IMR-90 (cell line): ENCODE data around the gene RASA1. TPM values are rescaled to one million over a fixed set of nuclear protein-coding genes. Genes with fewer than 3 reads are reported as not detected.

ENCODE experiments used
- ATAC-seq: fragments of 200-7000 bp; cut with Tn5 transposase; 2 replicates; pipeline ENCODE4 v1.9.1; 2020; ENCODE audit warnings: low read depth, mild to moderate bottlenecking, moderate library complexity
- Bru-seq: library from RNA; stranded (reverse); fragments of 400-500 nt; gene quantifications from one replicate; lab custom pipeline; 2021; lab: Mats Ljungman, UMichigan
- BruChase-seq, 2 experiments: library from RNA; stranded (reverse); fragments of 400-500 nt; gene quantifications; one replicate each; lab custom pipeline; 2021; lab: Mats Ljungman, UMichigan
- BruUV-seq: library from RNA; stranded (reverse); fragments of 400-500 nt; replicated peaks from 2 replicates; lab custom pipeline; 2021; lab: Mats Ljungman, UMichigan
- CTCF ChIA-PET: fragments of 300-600 bp; formaldehyde crosslinking; extraction: SDS; loops from one replicate; lab custom pipeline; 2021; ENCODE audit warnings: antibody characterized with exemption; lab: Yijun Ruan, JAX
- POLR2A ChIA-PET: fragments of 300-600 bp; sonication (Branson Sonifier 250); formaldehyde crosslinking; loops from one replicate; lab custom pipeline; 2022; ENCODE audit warnings: antibody characterized with exemption; ENCODE audit not compliant: unreplicated experiment; lab: Charles Lee
- DNase-seq: peaks from one replicate; pipeline ENCODE4 v3.0.0; 2013
- H2AFZ ChIP-seq: replicated peaks from 2 replicates; pipeline ENCODE3; 2013; ENCODE audit warnings: low read length, mild to moderate bottlenecking; ENCODE audit not compliant: poor library complexity
- H2AK5ac ChIP-seq: 2 replicates; pipeline ENCODE4 v1.6.1; 2013; ENCODE audit warnings: low read depth, low read length, inconsistent platforms
- H2AK9ac ChIP-seq: replicated peaks from 2 replicates; pipeline ENCODE3; 2013; ENCODE audit warnings: mild to moderate bottlenecking, low read depth, low read length, moderate library complexity; ENCODE audit not compliant: poor library complexity
- H2BK120ac ChIP-seq: 2 replicates; pipeline ENCODE4 v1.6.1; 2013; ENCODE audit warnings: low read depth, low read length, inconsistent platforms
- H2BK15ac ChIP-seq: 3 replicates; pipeline ENCODE4 v1.6.1; 2013; ENCODE audit warnings: low read depth, low read length, inconsistent platforms
- H2BK20ac ChIP-seq: 2 replicates; pipeline ENCODE4 v1.6.1; 2013; ENCODE audit warnings: low read depth, mild to moderate bottlenecking, inconsistent platforms, low read length, moderate library complexity
- H2BK5ac ChIP-seq: 2 replicates; pipeline ENCODE4 v1.6.1; 2013; ENCODE audit warnings: mild to moderate bottlenecking, low read depth, low read length, inconsistent platforms; ENCODE audit not compliant: poor library complexity, severe bottlenecking
- H3K14ac ChIP-seq: replicated peaks from 2 replicates; pipeline ENCODE4 v1.6.1; 2013; ENCODE audit warnings: low read depth, low read length, inconsistent platforms
- H3K18ac ChIP-seq: 2 replicates; pipeline ENCODE4 v1.6.1; 2013; ENCODE audit warnings: low read depth, low read length, control low read depth
- H3K23ac ChIP-seq: 2 replicates; pipeline ENCODE4 v1.6.1; 2013; ENCODE audit warnings: low read depth, low read length, inconsistent platforms
- H3K27ac ChIP-seq: 2 replicates; pipeline ENCODE4 v1.5.1; 2013; ENCODE audit warnings: mild to moderate bottlenecking, control low read depth, low read length; ENCODE audit not compliant: insufficient read depth
- H3K27me3 ChIP-seq: 2 replicates; pipeline ENCODE4 v1.6.1; 2013; ENCODE audit warnings: low read length; ENCODE audit not compliant: control insufficient read depth, insufficient read depth
- H3K36me3 ChIP-seq: 2 replicates; pipeline ENCODE4 v1.6.1; 2013; ENCODE audit warnings: low read length, mixed read lengths; ENCODE audit not compliant: control insufficient read depth, insufficient read depth
- H3K4ac ChIP-seq: 2 replicates; pipeline ENCODE4 v1.6.1; 2013; ENCODE audit warnings: low read depth, low read length, inconsistent platforms
- H3K4me1 ChIP-seq: 2 replicates; pipeline ENCODE4 v1.6.1; 2013; ENCODE audit warnings: low read length, mixed read lengths; ENCODE audit not compliant: control insufficient read depth, insufficient read depth
- H3K4me2 ChIP-seq: 2 replicates; pipeline ENCODE4 v1.6.1; 2013; ENCODE audit warnings: low read depth, mild to moderate bottlenecking, control low read depth, low read length, moderate library complexity
- H3K4me3 ChIP-seq: 2 replicates; pipeline ENCODE4 v1.5.1; 2013; ENCODE audit warnings: low read depth, mild to moderate bottlenecking, control low read depth, low read length, moderate library complexity; ENCODE audit not compliant: insufficient read depth
- H3K56ac ChIP-seq: 2 replicates; pipeline ENCODE4 v1.6.1; 2013; ENCODE audit warnings: low read length, inconsistent platforms; ENCODE audit not compliant: insufficient read depth; ENCODE audit errors: extremely low read depth
- H3K79me1 ChIP-seq, 2 experiments: 2 replicates each; pipeline ENCODE4 v1.6.1; 2013; ENCODE audit warnings: low read length in 2 of 2, inconsistent platforms in 1 of 2, low read depth in 1 of 2
- H3K9ac ChIP-seq: 2 replicates; pipeline ENCODE4 v1.6.1; 2013; ENCODE audit warnings: low read depth, low read length, control low read depth
- H3K9me1 ChIP-seq: 2 replicates; pipeline ENCODE4 v1.6.1; 2013; ENCODE audit warnings: low read length, inconsistent platforms; ENCODE audit not compliant: insufficient read depth
- H3K9me3 ChIP-seq: 2 replicates; pipeline ENCODE4 v1.6.1; 2013; ENCODE audit warnings: low read length; ENCODE audit not compliant: control insufficient read depth, insufficient read depth
- H4K20me1 ChIP-seq: 2 replicates; pipeline ENCODE4 v1.6.1; 2013; ENCODE audit warnings: low read length, inconsistent platforms; ENCODE audit not compliant: insufficient read depth
- H4K5ac ChIP-seq: 2 replicates; pipeline ENCODE4 v1.6.1; 2013; ENCODE audit warnings: mild to moderate bottlenecking, low read depth, low read length, control low read depth
- H4K8ac ChIP-seq, 2 experiments: 2 replicates each; pipeline ENCODE4 v1.6.1; 2013; ENCODE audit warnings: low read depth in 2 of 2, low read length in 2 of 2, control low read depth in 1 of 2, inconsistent platforms in 1 of 2
- H4K91ac ChIP-seq: 2 replicates; pipeline ENCODE4 v1.6.1; 2013; ENCODE audit warnings: low read depth, low read length, inconsistent platforms; ENCODE audit not compliant: insufficient read depth
- MAZ ChIP-seq: IDR thresholded peaks from 2 replicates; pipeline ENCODE4 v1.6.1; 2012; ENCODE audit warnings: low read depth, mild to moderate bottlenecking, low read length, improper control_type of control experiment, moderate library complexity, borderline replicate concordance
- MXI1 ChIP-seq: IDR thresholded peaks from 2 replicates; pipeline ENCODE4 v1.6.1; 2012; ENCODE audit warnings: low read depth, mild to moderate bottlenecking, low read length, moderate library complexity, borderline replicate concordance
- NFE2L2 ChIP-seq: fragments of 150-350 bp; IDR thresholded peaks from 2 replicates; pipeline ENCODE4 v1.6.1; 2016; ENCODE audit warnings: low read depth, mild to moderate bottlenecking, low read length
- POLR2A ChIP-seq: IDR thresholded peaks from 2 replicates; pipeline ENCODE4 v1.6.1; 2012; ENCODE audit warnings: mild to moderate bottlenecking, low read depth, low read length
- RCOR1 ChIP-seq: IDR thresholded peaks from 2 replicates; pipeline ENCODE4 v1.6.1; 2012; ENCODE audit warnings: mild to moderate bottlenecking, low read length, improper control_type of control experiment; ENCODE audit not compliant: insufficient replicate concordance
- SMC3 ChIP-seq: fragments of 150-350 bp; IDR thresholded peaks from 2 replicates; pipeline ENCODE4 v1.6.1; 2016; ENCODE audit warnings: low read depth, mild to moderate bottlenecking, antibody characterized with exemption, low read length, moderate library complexity
- WGBS, 2 experiments: methylation state at CpG; one replicate each; pipeline versions ENCODE4 v1.1.5 to v1.1.7; 2013; ENCODE audit warnings: missing lambda C conversion rate in 2 of 2; ENCODE audit not compliant: insufficient read length in 1 of 2; ENCODE audit errors: extremely low coverage in 2 of 2; 5-methylcytosine and 5-hydroxymethylcytosine counted together
- dilution Hi-C: fragments of 300-500 bp; cut with HindIII; formaldehyde crosslinking; loops from one replicate; pipeline ENCODE4 v1.14.3; 2018; ENCODE audit warnings: low sequenced_read_pairs; ENCODE audit not compliant: unreplicated experiment
- in situ Hi-C: fragments of 300-500 bp; cut with MboI; formaldehyde crosslinking; loops from 3 replicates; pipeline ENCODE4 v1.14.3; 2019; ENCODE audit warnings: low sequenced_read_pairs, inconsistent platforms, mixed read lengths
- intact Hi-C: fragments of 100-400 bp; cut with micrococcal nuclease; formaldehyde crosslinking; loops from 2 replicates; pipeline ENCODE4 v1.10.0; 2022
- long read RNA-seq: library from polyadenylated mRNA; unstranded; transcript quantifications from one replicate; pipeline ENCODE4 v2.0.0, GENCODE V29; 2021; ENCODE audit not compliant: unreplicated experiment
- polyA plus RNA-seq, 3 experiments: library from polyadenylated mRNA; depleted of rRNA; stranded (reverse); fragments of >200 nt; gene quantifications; 2 replicates each; pipeline ENCODE4 v1.2.3, GENCODE V29; 2012; ENCODE audit warnings: low replicate concordance in 1 of 3
- total RNA-seq: library from RNA; depleted of rRNA; stranded (reverse); fragments of >200 nt; gene quantifications from 2 replicates; pipeline ENCODE4 v1.2.3, GENCODE V29; 2012; rRNA removed

The RASA1 gene
- total RNA-seq: 45.7 and 55.8 TPM in 2 replicates
- polyA plus RNA-seq (2012; rRNA removed): 31.4 and 37.6 TPM in 2 replicates
- 8.9 and 11.4 TPM in 2 replicates for polyA plus RNA-seq (2012; cell fraction: cytosol; rRNA removed)
- polyA plus RNA-seq (2012; cell fraction: nucleus; rRNA removed; ENCODE audit: low replicate concordance): 12.7 and 78.0 TPM in 2 replicates
- percentile 93 among the genes with signal in this experiment for Bru-seq, nascent RNA
- percentile 86 among the genes with signal in this experiment for BruChase-seq, experiment 1, labeled RNA remaining after a 6-hour chase
- BruChase-seq, experiment 2, labeled RNA remaining after a 2-hour chase: percentile 89 among the genes with signal in this experiment
- long read RNA-seq, transcript RASA1-201 (25 exons, 3,752 nt): major isoform, 16 of 31 reads
- long read RNA-seq, partial matches to known transcripts: 7 of 31 reads
- long read RNA-seq, other reads (novel, unspliced or antisense): 8 of 31 reads

DNA sequence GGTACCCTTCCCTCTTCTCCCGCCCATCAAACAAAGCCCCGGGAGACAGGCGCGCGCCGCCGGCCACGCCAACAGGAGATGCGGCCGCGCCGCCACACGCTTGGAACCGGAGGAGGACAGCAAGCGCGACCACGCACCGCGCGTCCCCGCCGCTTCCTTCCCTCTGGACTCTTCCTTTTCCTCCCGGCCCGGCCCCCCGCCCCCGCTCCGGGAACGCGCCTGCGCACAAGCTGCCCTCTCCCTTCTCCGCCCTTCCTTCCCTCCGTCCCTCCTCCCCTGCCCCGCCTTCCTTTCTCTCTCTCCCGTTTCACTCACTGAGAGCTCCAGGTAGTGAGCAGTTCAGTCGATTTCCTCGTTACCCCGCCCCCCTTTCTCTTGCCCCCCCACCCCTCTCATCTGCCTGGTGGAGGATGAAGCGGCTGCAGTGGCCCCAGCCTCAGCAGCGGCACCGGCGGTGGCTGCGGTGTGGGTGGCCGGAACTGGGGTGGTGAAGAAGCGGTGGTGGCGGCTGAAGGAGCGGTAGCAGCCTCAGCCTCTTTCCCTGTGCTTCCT, at the start of gene RASA1:
TSS of gene RASA1 (plus strand) at position 310 of the 552 bp plus-strand sequence. CDS start 569 bp downstream, outside the sequence.
- dilution Hi-C loops: no loop called here
- intact Hi-C loops: loop anchor here (1.0 to 5.0 kb wide), 4 partner anchors 115 to 197 kb away; no protein-coding TSS in a partner anchor
- POLR2A ChIA-PET: interaction anchor here (0.6 to 0.7 kb wide), 7 partner anchors 34 to 133 kb away, joined by 3 to 8 read pairs (median 3); no protein-coding TSS in a partner anchor

More for the DNA sequence above, at the start of gene RASA1:
- Histone ChIP-seq H3K79me1 (peaks cover 0 to 4% of the 10 kb centered on the region in 2 experiments; a peak in 1 of 4 replicates), H3K27me3 (no peaks in the 10 kb centered on the region), H3K36me3 (no peaks in the 10 kb centered on the region; the same call in 1 of the 2 replicates), H3K9me1 (no peaks in the 10 kb centered on the region), H2BK120ac (peak within 1 kb of the TSS; percentile 80), H2BK5ac (peak within 1 kb of the TSS; percentile 95), H3K14ac (peak within 1 kb of the TSS; percentile 97), H3K23ac (peak within 1 kb of the TSS; percentile 99), H3K4me2 (peak within 1 kb of the TSS; percentile 91), H3K9ac (peak within 1 kb of the TSS; percentile 99), H2AFZ (peak within 1 kb of the TSS; percentile 95), H2AK5ac (peak within 1 kb of the TSS; percentile 91), H3K4ac (peak within 1 kb of the TSS; percentile 98), H3K18ac (peak within 1 kb of the TSS; percentile 92), H3K9me3 (no peaks in the 10 kb centered on the region), H4K8ac (peak within 1 kb of the TSS; percentile 85 to 92), H3K27ac (peak within 1 kb of the TSS; percentile 98), H2BK15ac (peak within 1 kb of the TSS; percentile 85; the same call in 2 of the 3 replicates), H3K56ac (peak within 1 kb of the TSS; percentile 98), H4K20me1 (peaks cover 4% of the 10 kb centered on the region; the same call in 1 of the 2 replicates), H3K4me3 (peak within 1 kb of the TSS; percentile 90), H2BK20ac (peak within 1 kb of the TSS; percentile 37), H4K5ac (peak within 1 kb of the TSS; percentile 92), H3K4me1 (no peaks in the 10 kb centered on the region; the same call in 1 of the 2 replicates), H2AK9ac (peak within 1 kb of the TSS; percentile 95), H4K91ac (peak within 1 kb of the TSS; percentile 90)
- CTCF ChIA-PET: interaction anchor here (3.8 kb wide), 1 partner anchor 197 kb away, joined by 15 read pairs; no protein-coding TSS in a partner anchor
- 0% methylated on average over 8 of the region's 46 CpGs; no CpG with 5 or more reads in 1 of the 2 experiments for WGBS, 2 experiments
- TF ChIP-seq POLR2A (peak; percentile 80), SMC3 (no peak), RCOR1 (no peak), NFE2L2 (no peak), MXI1 (peak; percentile 73), MAZ (peak; percentile 85; the same call in 1 of the 2 replicates)
- BruUV-seq: no TSS peak
- in situ Hi-C loops: no loop called here
- DNase-seq (peak; percentile 87), ATAC-seq (peak; percentile 90)
